NCI-H2107 treated with DMSO at 0.1 percent for 48 hours (cell line): ENCODE data around the gene SPATA24.
A peak's percentile ranks its signal among the peaks of the same experiment; 100 is the strongest.
"Not testable (repeated sequence)": the region's sequence is repeated elsewhere in the genome, so short reads cannot be mapped to it uniquely, and the experiment has no call there.

Source experiments
- DNase-seq: peaks from one replicate; lab custom pipeline; 2025; ENCODE audit not compliant: unreplicated experiment; lab: John Stamatoyannopoulos, UW

SPATA24 gene

GRCh38 chr5:139395844-139396640 lies 7.8 kb downstream of the SPATA24 start:
- no peak for DNase-seq

GRCh38 chr5:139394654-139395566 lies 9.0 kb downstream of the SPATA24 start, which contains the start of gene PROB1:
Gene PROB1 (minus strand): TSS chr5:139395104. CDS start chr5:139395081, 23 bp downstream.
- no peak for DNase-seq

GRCh38 chr5:139394123-139394653 lies 9.7 kb downstream of the SPATA24 start:
- no peak for DNase-seq

GRCh38 chr5:139393497-139394122 lies 10.3 kb downstream of the SPATA24 start:
- no peak for DNase-seq

- DNase-seq = no peak
These were observed 11.0 kb downstream of the SPATA24 start for GRCh38 chr5:139392678-139393496.

GRCh38 chr5:139392324-139392677 lies 11.6 kb downstream of the SPATA24 start:
- DNase-seq = no peak

GRCh38 chr5:139391570-139392323 lies 12.1 kb downstream of the SPATA24 start:
- no peak for DNase-seq

GRCh38 chr5:139390639-139391569 lies 13.0 kb downstream of the SPATA24 start:
- DNase-seq = no peak

- DNase-seq = no peak
These were observed 13.9 kb downstream of the SPATA24 start, which contains the start of gene MZB1 for GRCh38 chr5:139389701-139390638. Gene MZB1 (minus strand): TSS chr5:139389913. CDS start chr5:139389856, 57 bp downstream.

GRCh38 chr5:139388198-139388821 lies 15.6 kb downstream of the SPATA24 start:
- DNase-seq = peak; percentile 26

GRCh38 chr5:139387611-139388197 lies 16.2 kb downstream of the SPATA24 start:
- no peak for DNase-seq

GRCh38 chr5:139386956-139387355 lies 16.9 kb downstream of the SPATA24 start:
- DNase-seq = not testable (repeated sequence)

- DNase-seq = no peak
These were observed 17.8 kb downstream of the SPATA24 start for GRCh38 chr5:139386050-139386438.

GRCh38 chr5:139385061-139386049 lies 18.5 kb downstream of the SPATA24 start:
- DNase-seq = no peak

GRCh38 chr5:139384591-139385051 lies 19.3 kb downstream of the SPATA24 start:
- no peak for DNase-seq
